GM18858 (cell line): ENCODE data around the gene ELMO2.

Experiments
- ATAC-seq: cut with Tn5 transposase; IDR thresholded peaks from one replicate; pipeline ENCODE4 v1.9.1; 2021; ENCODE audit not compliant: unreplicated experiment

ELMO2 gene, protein sequence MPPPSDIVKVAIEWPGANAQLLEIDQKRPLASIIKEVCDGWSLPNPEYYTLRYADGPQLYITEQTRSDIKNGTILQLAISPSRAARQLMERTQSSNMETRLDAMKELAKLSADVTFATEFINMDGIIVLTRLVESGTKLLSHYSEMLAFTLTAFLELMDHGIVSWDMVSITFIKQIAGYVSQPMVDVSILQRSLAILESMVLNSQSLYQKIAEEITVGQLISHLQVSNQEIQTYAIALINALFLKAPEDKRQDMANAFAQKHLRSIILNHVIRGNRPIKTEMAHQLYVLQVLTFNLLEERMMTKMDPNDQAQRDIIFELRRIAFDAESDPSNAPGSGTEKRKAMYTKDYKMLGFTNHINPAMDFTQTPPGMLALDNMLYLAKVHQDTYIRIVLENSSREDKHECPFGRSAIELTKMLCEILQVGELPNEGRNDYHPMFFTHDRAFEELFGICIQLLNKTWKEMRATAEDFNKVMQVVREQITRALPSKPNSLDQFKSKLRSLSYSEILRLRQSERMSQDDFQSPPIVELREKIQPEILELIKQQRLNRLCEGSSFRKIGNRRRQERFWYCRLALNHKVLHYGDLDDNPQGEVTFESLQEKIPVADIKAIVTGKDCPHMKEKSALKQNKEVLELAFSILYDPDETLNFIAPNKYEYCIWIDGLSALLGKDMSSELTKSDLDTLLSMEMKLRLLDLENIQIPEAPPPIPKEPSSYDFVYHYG

DNA sequence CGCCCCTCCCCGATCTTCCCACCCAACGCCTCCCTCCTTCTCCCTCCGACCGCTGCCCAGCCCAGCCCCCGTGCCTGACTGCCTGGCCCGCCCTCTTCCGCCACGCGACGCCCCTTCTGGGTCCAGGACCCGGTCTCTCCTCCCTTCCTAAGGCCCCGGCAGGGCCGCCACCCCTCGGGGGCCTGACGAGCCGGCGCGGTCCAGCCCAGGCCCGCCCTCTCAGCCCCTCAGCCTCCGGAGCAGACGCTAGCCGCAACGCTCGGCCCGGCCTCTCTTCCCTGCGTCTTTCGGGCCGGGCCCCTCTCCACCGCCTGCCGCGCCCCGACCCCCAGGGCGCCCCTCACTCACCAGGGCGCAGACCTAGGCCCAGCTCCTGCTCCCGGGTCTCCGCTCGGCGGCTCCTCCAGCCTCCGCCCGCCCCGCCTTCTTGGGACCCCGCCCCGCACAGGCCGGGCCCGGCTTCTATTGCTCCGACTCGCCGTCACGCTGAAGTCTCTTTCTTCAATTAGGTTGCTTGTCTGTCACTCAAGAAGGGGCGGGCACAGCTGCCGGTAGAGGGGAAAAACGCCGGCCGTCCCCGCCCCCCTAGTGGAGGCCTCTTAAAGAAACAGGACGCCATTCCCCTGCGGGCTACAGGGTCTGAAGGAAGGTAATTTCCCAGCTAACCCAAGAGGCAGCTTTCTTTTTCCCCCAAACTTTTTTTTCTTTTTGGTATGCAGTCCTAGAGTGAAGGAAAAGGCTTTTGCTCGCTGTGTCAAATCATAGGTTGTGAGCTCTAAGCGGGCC is at the start of gene ELMO2:
Gene ELMO2, minus strand, starts transcription at position 416 of the 786 bp plus-strand sequence. CDS start 12,133 bp downstream, outside the sequence.
- ATAC-seq = peak; percentile 63

GRCh38 chr20:46455729-46456128 is 49.3 kb upstream of the ELMO2 start:
- ATAC-seq = no peak

GRCh38 chr20:46446851-46447250 is 40.4 kb upstream of the ELMO2 start:
- ATAC-seq = no peak

- ATAC-seq = no peak
These were observed 33.4 kb upstream of the ELMO2 start for GRCh38 chr20:46439837-46440236.

DNA sequence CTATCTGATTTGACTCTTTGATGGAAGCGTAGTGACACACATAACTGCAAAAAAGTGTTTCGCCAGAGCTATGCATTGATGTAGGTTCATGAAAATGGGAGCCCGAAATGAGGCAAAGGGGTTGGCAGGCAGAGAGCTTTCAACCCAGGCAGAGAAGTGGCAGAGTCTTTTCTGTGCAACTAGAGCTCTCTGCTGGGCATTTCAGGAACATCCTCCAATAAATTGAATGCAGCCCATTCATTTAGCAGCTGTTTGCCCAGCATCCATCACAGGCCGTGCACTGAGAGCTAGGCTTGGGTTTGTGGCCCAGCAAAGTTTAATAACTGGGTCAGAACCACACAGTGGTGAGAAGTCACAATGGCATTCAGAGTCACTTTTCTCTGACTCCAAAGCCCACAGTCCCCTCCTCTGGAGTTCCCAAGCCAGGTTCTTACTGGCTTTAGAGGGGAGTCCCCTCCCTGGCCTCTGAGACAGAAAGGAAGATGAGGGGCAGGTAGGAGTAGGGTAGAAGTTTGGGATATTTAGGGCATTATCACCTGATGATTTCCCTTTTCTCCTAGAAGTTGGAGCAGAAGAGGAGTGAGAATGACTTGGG is 31.8 kb upstream of the ELMO2 start:
- no peak for ATAC-seq

DNA sequence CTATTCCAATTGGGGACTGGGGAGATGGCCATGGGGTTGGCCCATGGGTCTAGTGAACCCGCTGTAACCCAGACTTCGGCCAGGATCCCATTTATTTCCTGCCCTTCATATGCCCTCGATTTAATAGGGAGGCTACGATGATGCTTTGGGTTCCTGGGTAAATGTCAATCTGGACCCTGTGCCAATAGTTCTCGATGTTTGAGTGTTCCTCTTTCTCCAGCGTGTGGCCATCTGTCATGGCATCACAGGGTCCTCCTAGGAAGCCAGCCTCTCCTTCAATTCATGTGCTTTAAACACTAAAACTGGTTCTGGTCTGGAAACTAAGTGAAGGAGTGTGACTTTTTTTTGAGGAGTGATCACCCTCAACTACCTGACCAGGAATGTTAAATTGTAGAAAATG is 28.7 kb upstream of the ELMO2 start:
- ATAC-seq = no peak

DNA sequence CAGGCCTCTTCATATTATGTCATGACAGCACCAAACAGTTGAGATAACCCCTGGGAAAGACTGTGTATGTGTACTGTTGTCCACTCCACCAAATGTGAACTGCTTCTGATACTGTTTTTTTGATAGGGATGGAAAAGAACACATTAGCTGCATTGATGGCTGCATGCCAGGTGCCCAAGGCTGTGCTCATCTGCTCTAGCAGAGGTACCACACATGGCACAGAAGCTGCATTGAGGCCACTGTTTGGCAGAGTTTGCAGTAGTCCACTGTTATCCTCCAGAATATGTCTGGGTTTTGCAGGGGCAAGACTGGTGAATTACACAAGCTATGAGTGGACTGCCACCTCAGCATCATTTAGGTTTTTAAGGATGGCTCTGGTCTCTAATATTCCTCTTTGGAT is 28.2 kb upstream of the ELMO2 start:
- ATAC-seq = no peak

- no peak for ATAC-seq
These were observed 26.6 kb upstream of the ELMO2 start for GRCh38 chr20:46433051-46433450.

DNA sequence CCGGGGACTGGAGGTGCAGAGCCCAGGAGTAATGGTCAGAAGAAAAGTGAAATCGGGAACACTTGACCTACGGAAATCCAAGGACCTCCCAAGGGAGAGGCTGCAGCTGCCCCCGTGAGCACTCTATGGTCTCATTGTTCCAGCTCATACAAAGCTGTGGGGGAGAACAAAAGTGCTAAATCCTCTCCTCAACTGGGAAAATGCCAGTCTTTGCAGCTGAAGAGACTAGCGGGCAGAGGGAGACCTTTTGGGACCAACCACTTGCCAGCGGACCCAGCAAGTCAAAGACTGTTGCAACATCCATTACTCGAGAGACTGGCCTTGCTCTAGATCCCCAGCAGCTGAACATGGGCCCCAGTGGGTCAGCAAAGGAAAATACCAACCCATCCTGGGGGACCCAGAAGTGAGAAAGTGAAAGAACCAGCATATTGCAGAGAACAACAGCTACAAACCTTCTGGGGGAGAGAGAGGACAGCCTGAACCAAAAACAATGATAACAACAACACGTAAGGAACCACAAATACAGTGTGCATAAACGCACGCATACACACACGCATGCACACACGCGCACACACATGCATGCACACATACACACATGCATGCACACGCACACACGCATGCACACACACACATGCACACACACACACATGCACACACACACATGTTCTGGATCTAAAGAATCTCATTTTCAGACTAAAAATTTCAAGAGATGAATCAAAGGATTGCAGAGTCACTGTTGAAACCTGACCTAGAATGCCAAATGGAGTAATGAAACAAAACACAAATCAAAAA is 24.7 kb upstream of the ELMO2 start:
- no peak for ATAC-seq

GRCh38 chr20:46427384-46427783 is 21.0 kb upstream of the ELMO2 start:
- ATAC-seq = no peak

DNA sequence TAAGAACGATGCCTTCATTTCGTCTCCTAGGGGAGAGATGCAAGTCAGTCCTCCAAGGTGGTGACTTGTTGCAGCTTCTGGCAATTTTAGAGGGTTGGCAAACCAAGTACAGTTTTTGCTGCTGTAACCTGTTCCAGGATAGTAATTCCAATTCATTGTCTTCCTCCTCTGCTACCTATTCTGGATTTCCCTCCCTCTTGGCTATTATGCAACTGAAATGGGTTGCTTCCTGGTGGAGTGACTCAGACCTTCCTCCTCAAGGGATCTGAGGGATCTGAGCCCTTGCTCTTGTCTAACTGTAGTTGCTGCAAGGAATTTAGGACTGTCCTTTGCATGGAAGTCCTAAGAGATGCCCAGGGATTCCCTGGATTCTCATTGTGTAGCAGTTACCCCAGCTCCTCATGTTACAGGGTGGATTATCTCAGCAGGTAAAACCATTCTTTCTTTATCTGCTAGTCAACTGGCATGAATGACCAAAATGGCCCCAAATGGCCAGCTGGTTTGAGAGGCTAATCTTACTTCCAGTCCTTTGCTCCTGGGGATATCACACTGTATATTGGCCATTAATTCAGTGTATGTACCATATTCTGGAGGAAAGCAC is 17.6 kb upstream of the ELMO2 start:
- ATAC-seq = no peak

GRCh38 chr20:46423342-46423741 is 16.9 kb upstream of the ELMO2 start:
- no peak for ATAC-seq

GRCh38 chr20:46420878-46421277 is 14.5 kb upstream of the ELMO2 start:
- no peak for ATAC-seq

GRCh38 chr20:46419882-46420281 is 13.5 kb upstream of the ELMO2 start:
- ATAC-seq = no peak

DNA sequence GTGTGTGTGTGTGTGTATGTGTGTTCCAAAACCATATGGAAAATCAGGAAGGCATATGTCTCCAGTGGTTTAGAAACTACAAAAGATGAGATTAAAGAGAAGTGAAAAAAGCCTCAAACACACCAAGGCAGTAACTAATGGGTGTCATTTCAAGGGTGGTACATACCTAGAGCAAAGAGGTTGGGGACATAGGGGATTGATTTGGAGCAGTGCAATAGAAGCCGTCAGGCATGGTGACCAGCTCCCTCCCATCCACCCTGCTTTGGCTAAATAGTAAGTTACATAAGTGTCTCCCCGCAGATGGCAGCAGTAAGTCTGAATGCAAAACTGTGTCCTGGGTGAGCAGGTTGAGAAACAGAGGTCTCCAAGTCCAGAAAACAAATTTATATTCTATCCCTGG is 10.4 kb upstream of the ELMO2 start:
- ATAC-seq = no peak

DNA sequence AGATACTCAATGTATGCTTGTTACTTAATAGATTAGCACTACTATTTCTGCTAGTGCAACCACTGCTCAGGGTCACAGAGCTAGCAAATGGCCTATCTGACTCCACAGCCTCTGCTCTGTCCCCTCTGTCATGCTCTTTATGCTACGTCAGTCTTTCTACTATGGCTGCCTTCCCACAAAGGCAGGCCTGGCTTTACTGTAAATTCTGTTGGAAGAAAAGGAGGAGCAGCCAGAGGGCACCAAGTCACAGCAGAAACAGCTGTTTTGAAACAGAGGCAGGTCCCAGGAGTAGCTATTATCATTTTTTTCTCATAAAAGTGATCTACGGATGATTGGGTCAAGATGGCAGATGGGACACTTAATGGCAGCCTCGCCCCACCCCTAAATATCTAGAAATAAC is 10.0 kb upstream of the ELMO2 start:
- no peak for ATAC-seq

DNA sequence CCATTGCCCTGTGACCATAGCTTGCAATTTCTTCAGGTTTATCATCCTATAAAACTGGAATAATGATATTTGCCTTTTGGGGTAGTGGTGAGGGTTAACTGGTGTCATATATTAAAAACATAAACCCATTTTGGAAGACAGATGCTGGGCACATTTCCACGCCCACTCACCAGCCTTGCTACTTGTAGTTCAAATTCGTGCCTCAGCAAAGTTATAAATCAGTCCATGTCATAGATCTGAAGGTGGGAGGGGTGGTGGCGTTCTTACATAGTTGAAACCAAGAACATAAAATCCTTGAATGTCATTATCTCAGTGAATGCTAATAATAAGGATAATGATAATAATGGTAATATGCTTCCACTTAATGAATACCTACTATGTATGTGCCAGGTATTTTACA is 9.4 kb upstream of the ELMO2 start:
- no peak for ATAC-seq

GRCh38 chr20:46414608-46415007 is 8.2 kb upstream of the ELMO2 start:
- ATAC-seq = no peak

DNA sequence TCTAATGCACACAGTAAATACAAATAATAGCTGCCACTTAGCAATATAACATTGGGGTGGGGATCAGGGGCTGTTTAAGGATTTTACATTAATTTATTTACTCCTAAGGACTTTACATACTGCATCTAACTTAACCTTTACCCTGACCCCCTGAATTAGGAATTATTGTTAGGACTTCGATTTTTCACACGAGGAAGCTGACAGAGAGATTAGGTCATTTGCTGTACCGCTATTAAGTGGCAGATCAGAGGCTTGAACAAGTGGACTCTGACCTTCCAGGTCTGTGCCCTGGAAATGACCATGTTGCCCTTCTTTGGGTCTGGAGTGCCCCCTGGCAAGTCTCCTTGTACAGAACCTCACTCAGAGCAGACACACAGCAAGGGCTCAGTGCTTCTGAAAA is 5.2 kb upstream of the ELMO2 start:
- no peak for ATAC-seq

GRCh38 chr20:46408281-46408731 is 1.9 kb upstream of the ELMO2 start:
- ATAC-seq = no peak
